K562 (cell line): Measurements from ENCODE around the gene KLK15. TPM values are rescaled to one million over a fixed set of nuclear protein-coding genes. Genes with fewer than 3 reads are reported as not detected.

ENCODE experiments used
- ADNP ChIP-seq: fragments of 200-800 bp; sonication (Bioruptor generic); IDR thresholded peaks from 2 replicates; pipeline ENCODE4 v1.6.1; 2016; ENCODE audit warnings: missing genetic modification characterization, missing compliant biosample characterization
- ATF7 ChIP-seq: fragments of 450-650 bp; IDR thresholded peaks from 2 replicates; pipeline ENCODE4 v1.7.1; 2014; ENCODE audit warnings: mild to moderate bottlenecking, moderate library complexity
- CBX2 ChIP-seq: fragments of 200-600 bp; sonication (generic); IDR thresholded peaks from one replicate; pipeline ENCODE4 v1.6.1; 2012; ENCODE audit warnings: mild to moderate bottlenecking, low read length, inconsistent platforms; ENCODE audit not compliant: insufficient read depth, poor library complexity, severe bottlenecking
- CCAR2 ChIP-seq: fragments of 200-400 bp; formaldehyde crosslinking; IDR thresholded peaks from 2 replicates; pipeline ENCODE4 v1.6.1; 2017; ENCODE audit warnings: mild to moderate bottlenecking, low read depth, low read length
- CEBPB ChIP-seq: fragments of 450-650 bp; IDR thresholded peaks from 2 replicates; pipeline ENCODE4 v1.6.1; 2016; ENCODE audit warnings: missing genetic modification characterization, missing compliant biosample characterization
- FOXA3 ChIP-seq, 2 experiments: fragments of 450-650 bp in 1 of 2; sonication (generic) in 1 of 2; formaldehyde crosslinking; IDR thresholded peaks in 1 of 2; conservative IDR thresholded peaks in 1 of 2; 2 replicates each; pipeline versions ENCODE4 v1.4.0 to v1.8.0; 2020 to 2022; ENCODE audit warnings: mild to moderate bottlenecking in 2 of 2, missing genetic modification reagents in 1 of 2
- GTF2F1 ChIP-seq: IDR thresholded peaks from 2 replicates; pipeline ENCODE4 v1.6.1; 2011; ENCODE audit warnings: low read depth, low read length, improper control_type of control experiment
- HOXB6 ChIP-seq: fragments of 250-450 bp; sonication (Bioruptor Pico); IDR thresholded peaks from 2 replicates; pipeline ENCODE4 v1.5.1; 2022; ENCODE audit warnings: mild to moderate bottlenecking, borderline replicate concordance
- JUN ChIP-seq, 2 experiments: sonication (generic) in 1 of 2; formaldehyde crosslinking in 1 of 2; IDR thresholded peaks; 2 replicates each; pipeline versions ENCODE4 v1.6.1 to v1.8.0; 2012 to 2022; ENCODE audit warnings: borderline replicate concordance in 2 of 2, mild to moderate bottlenecking in 2 of 2, improper control_type of control experiment in 1 of 2, low read depth in 1 of 2, low read length in 1 of 2, missing genetic modification reagents in 1 of 2
- KDM1A ChIP-seq, 2 experiments: fragments of 450-650 bp; IDR thresholded peaks; 2 replicates each; pipeline ENCODE4 v1.6.1; 2016; ENCODE audit warnings: mild to moderate bottlenecking in 2 of 2
- MECOM ChIP-seq: fragments of 250-450 bp; sonication (Bioruptor Pico); IDR thresholded peaks from 2 replicates; pipeline ENCODE4 v1.8.0; 2022; ENCODE audit warnings: inconsistent platforms
- NONO ChIP-seq, 2 experiments: fragments of 200-400 bp in 1 of 2; fragments of 450-650 bp in 1 of 2; formaldehyde crosslinking in 1 of 2; IDR thresholded peaks; 2 replicates each; pipeline ENCODE4 v1.6.1; 2017; ENCODE audit warnings: low read depth in 2 of 2, mild to moderate bottlenecking in 2 of 2, moderate library complexity in 2 of 2, low read length in 1 of 2
- PRPF4 ChIP-seq: fragments of 200-400 bp; formaldehyde crosslinking; IDR thresholded peaks from one replicate; pipeline ENCODE4 v1.6.1; 2017; ENCODE audit warnings: low read length, low read depth, mild to moderate bottlenecking; ENCODE audit not compliant: insufficient read depth, poor library complexity, severe bottlenecking
- RBM22 ChIP-seq: fragments of 200-400 bp; formaldehyde crosslinking; IDR thresholded peaks from 2 replicates; pipeline ENCODE4 v1.6.1; 2018; ENCODE audit warnings: low read length, low read depth; ENCODE audit not compliant: poor library complexity, severe bottlenecking
- ZHX1 ChIP-seq: fragments of 150-350 bp; conservative IDR thresholded peaks from 2 replicates; pipeline ENCODE4 v1.6.1; 2014; ENCODE audit warnings: low read length
- ZNF217 ChIP-seq: sonication (generic); formaldehyde crosslinking; IDR thresholded peaks from 2 replicates; pipeline ENCODE4 v1.8.0; 2022; ENCODE audit warnings: mild to moderate bottlenecking, missing genetic modification reagents
- ZNF354B ChIP-seq: fragments of 250-450 bp; sonication (Bioruptor Pico); IDR thresholded peaks from 2 replicates; pipeline ENCODE4 v1.4.0; 2020
- ZNF408 ChIP-seq: fragments of 250-450 bp; sonication (Bioruptor Pico); IDR thresholded peaks from 2 replicates; pipeline ENCODE4 v1.4.0; 2020; ENCODE audit warnings: low read depth, mild to moderate bottlenecking, moderate library complexity
- ZNF583 ChIP-seq: fragments of 250-450 bp; sonication (Bioruptor Pico); IDR thresholded peaks from 2 replicates; pipeline ENCODE4 v1.4.0; 2020
- ZNF766 ChIP-seq: fragments of 200-800 bp; sonication (Bioruptor generic); conservative IDR thresholded peaks from 2 replicates; pipeline ENCODE4 v1.6.1; 2016; ENCODE audit warnings: missing genetic modification characterization, missing compliant biosample characterization
- ZNF785 ChIP-seq: fragments of 250-450 bp; sonication (Bioruptor Pico); IDR thresholded peaks from 2 replicates; pipeline ENCODE4 v1.4.0; 2020; ENCODE audit warnings: mild to moderate bottlenecking
- polyA plus RNA-seq, 8 experiments: library from polyadenylated mRNA; depleted of rRNA in 4 of 8; stranded (reverse) in 5 of 8; unstranded in 3 of 8; fragments of >200 nt; fragmentation: Nextera tagmentation in 2 of 8; fragmentation: Illumina TruSeq in 1 of 8; extraction: Ambion mirVana in 2 of 8; extraction: Trizol in 1 of 8; gene quantifications; 2 replicates each; pipeline versions ENCODE4 v1.2.1 to v1.2.3, GENCODE V29; 2011 to 2014; ENCODE audit warnings: inconsistent platforms in 1 of 8, missing spikeins in 1 of 8
- total RNA-seq, 7 experiments: library from RNA; depleted of rRNA in 6 of 7; stranded (reverse); fragments of >200 nt in 6 of 7; fragmentation: Illumina TruSeq in 2 of 7; extraction: Trizol in 2 of 7; gene quantifications; 2 replicates each; pipeline versions ENCODE4 v1.2.1 to v1.2.3, GENCODE V29; 2011 to 2021; ENCODE audit warnings: low replicate concordance in 1 of 7
- TF ChIP-seq, protein P1 (sequence below): sonication (generic); formaldehyde crosslinking; IDR thresholded peaks from 2 replicates; pipeline ENCODE4 v1.5.0; 2020; ENCODE audit warnings: missing genetic modification reagents
- TF ChIP-seq, protein P2 (sequence below), 2 experiments: fragments of 200-800 bp in 1 of 2; sonication (Bioruptor generic) in 1 of 2; sonication (generic) in 1 of 2; formaldehyde crosslinking in 1 of 2; IDR thresholded peaks in 1 of 2; conservative IDR thresholded peaks in 1 of 2; 2 replicates each; pipeline versions ENCODE4 v1.5.0 to v1.6.1; 2016 to 2020; ENCODE audit warnings: missing compliant biosample characterization in 1 of 2, missing genetic modification characterization in 1 of 2, missing genetic modification reagents in 1 of 2

KLK15 gene
- total and polyA plus RNA-seq, 9 of the 15 experiments (the other 6 are each of a cell fraction or from before 2014, with no cell fraction given): not detected

- TF ChIP-seq MECOM (CRISPR knock-in tag) (0 out of 2 replicates have a peak, but pooled peaks have one; percentile 3), ADNP (no peak), ZHX1 (0 out of 2 replicates have a peak, but pooled peaks have one; percentile 41), JUN (IDR thresholded peaks at IDR 0.05; ENCODE audit: borderline replicate concordance, low read depth, low read length) (peak; percentile 88), JUN (CRISPR knock-in tag; IDR thresholded peaks at IDR 0.05; ENCODE audit: borderline replicate concordance) (0 out of 2 replicates have a peak, but pooled peaks have one; percentile 26), KDM1A (IDR thresholded peaks at IDR 0.05) (no peak), PRPF4 (no peak), CBX2 (no peak), ZNF408 (CRISPR knock-in tag) (no peak), RBM22 (no peak), CCAR2 (no peak), FOXA3 (CRISPR knock-in tag; conservative IDR thresholded peaks at IDR 0.05 in 1 of 2, IDR thresholded peaks at IDR 0.05 in 1 of 2) (no peak), GTF2F1 (no peak), ZNF354B (CRISPR knock-in tag) (no peak), ATF7 (peak; percentile 99), CEBPB (tag) (no peak), NONO (IDR thresholded peaks at IDR 0.05; ENCODE audit: low read depth in 2 of 2, low read length in 1 of 2) (0 out of 4 replicates have a peak, but pooled peaks of 1 of the 2 experiments have one; percentile 64), ZNF583 (CRISPR knock-in tag) (no peak), HOXB6 (CRISPR knock-in tag) (no peak), ZNF217 (CRISPR knock-in tag) (no peak), ZNF766 (CRISPR knock-in tag) (peak; percentile 96), ZNF785 (no peak)
- TF ChIP-seq, protein P1, sequence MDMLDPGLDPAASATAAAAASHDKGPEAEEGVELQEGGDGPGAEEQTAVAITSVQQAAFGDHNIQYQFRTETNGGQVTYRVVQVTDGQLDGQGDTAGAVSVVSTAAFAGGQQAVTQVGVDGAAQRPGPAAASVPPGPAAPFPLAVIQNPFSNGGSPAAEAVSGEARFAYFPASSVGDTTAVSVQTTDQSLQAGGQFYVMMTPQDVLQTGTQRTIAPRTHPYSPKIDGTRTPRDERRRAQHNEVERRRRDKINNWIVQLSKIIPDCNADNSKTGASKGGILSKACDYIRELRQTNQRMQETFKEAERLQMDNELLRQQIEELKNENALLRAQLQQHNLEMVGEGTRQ (CRISPR knock-in tag): no peak
- TF ChIP-seq, protein P2, sequence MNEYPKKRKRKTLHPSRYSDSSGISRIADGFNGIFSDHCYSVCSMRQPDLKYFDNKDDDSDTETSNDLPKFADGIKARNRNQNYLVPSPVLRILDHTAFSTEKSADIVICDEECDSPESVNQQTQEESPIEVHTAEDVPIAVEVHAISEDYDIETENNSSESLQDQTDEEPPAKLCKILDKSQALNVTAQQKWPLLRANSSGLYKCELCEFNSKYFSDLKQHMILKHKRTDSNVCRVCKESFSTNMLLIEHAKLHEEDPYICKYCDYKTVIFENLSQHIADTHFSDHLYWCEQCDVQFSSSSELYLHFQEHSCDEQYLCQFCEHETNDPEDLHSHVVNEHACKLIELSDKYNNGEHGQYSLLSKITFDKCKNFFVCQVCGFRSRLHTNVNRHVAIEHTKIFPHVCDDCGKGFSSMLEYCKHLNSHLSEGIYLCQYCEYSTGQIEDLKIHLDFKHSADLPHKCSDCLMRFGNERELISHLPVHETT (CRISPR knock-in tag; conservative IDR thresholded peaks at IDR 0.05 in 1 of 2, IDR thresholded peaks at IDR 0.05 in 1 of 2): peak in 1 of 2 experiments; percentile 65; a peak in 1 of 4 replicates
These were observed 37.2 kb upstream of the KLK15 start (continued) for GRCh38 chr19:50870417-50871089.
